Hepatocyte (in vitro differentiated cells): Measurements from ENCODE around the gene CHSY1. TPM values are rescaled to one million over a fixed set of nuclear protein-coding genes. Genes with fewer than 3 reads are reported as not detected.

Experiments
- DNase-seq: peaks from one replicate; pipeline ENCODE4 v3.0.0-alpha.2; 2016; ENCODE audit warnings: low spot score
- H2AFZ ChIP-seq: fragments of 200-600 bp; sonication (generic); 2 replicates; pipeline ENCODE4 v1.6.0; 2016; ENCODE audit warnings: antibody characterized with exemption, mild to moderate bottlenecking
- H3K27ac ChIP-seq: fragments of 200-600 bp; sonication (generic); 2 replicates; pipeline ENCODE4 v1.5.1; 2016; ENCODE audit warnings: mild to moderate bottlenecking
- H3K27me3 ChIP-seq: fragments of 200-600 bp; sonication (generic); 2 replicates; pipeline ENCODE4 v1.6.1; 2016
- H3K36me3 ChIP-seq: fragments of 200-600 bp; sonication (generic); replicated peaks from 2 replicates; pipeline ENCODE4 v1.5.1; 2016; ENCODE audit warnings: low read depth; ENCODE audit not compliant: insufficient read depth
- H3K4me1 ChIP-seq: fragments of 200-600 bp; sonication (generic); 2 replicates; pipeline ENCODE4 v1.5.1; 2016; ENCODE audit warnings: mild to moderate bottlenecking, moderate library complexity; ENCODE audit not compliant: insufficient read depth
- H3K4me2 ChIP-seq: fragments of 200-600 bp; sonication (generic); 2 replicates; pipeline ENCODE4 v1.6.0; 2016
- H3K4me3 ChIP-seq: fragments of 200-600 bp; sonication (generic); 2 replicates; pipeline ENCODE4 v1.5.1; 2016; ENCODE audit warnings: mild to moderate bottlenecking
- H3K79me2 ChIP-seq: fragments of 200-600 bp; sonication (generic); 2 replicates; pipeline ENCODE4 v1.6.0; 2017; ENCODE audit warnings: mild to moderate bottlenecking
- H3K9me2 ChIP-seq: fragments of 200-600 bp; sonication (generic); replicated peaks from 2 replicates; pipeline ENCODE4 v1.6.0; 2017; ENCODE audit warnings: mild to moderate bottlenecking; ENCODE audit not compliant: insufficient read depth
- H3K9me3 ChIP-seq: fragments of 200-600 bp; sonication (generic); 2 replicates; pipeline ENCODE4 v1.5.1; 2016; ENCODE audit warnings: low read depth, mild to moderate bottlenecking
- H4K20me1 ChIP-seq: fragments of 200-600 bp; sonication (generic); 2 replicates; pipeline ENCODE4 v1.6.0; 2016; ENCODE audit warnings: mild to moderate bottlenecking; ENCODE audit not compliant: insufficient read depth, poor library complexity, severe bottlenecking
- EZH2 ChIP-seq: fragments of 200-600 bp; sonication (generic); IDR thresholded peaks from 2 replicates; pipeline ENCODE4 v1.6.1; 2016; ENCODE audit warnings: antibody characterized with exemption, mild to moderate bottlenecking, borderline replicate concordance
- EZH2phosphoT487 ChIP-seq: fragments of 200-600 bp; sonication (generic); IDR thresholded peaks from one replicate; pipeline ENCODE4 v1.6.1; 2018; ENCODE audit warnings: antibody characterized with exemption, mild to moderate bottlenecking, low read depth, moderate library complexity; ENCODE audit not compliant: unreplicated experiment, severe bottlenecking
- WGBS: methylation state at CpG from one replicate; pipeline ENCODE4 v1.1.6; 2016; ENCODE audit warnings: low lambda C conversion rate; ENCODE audit errors: missing lambda C conversion rate; 5-methylcytosine and 5-hydroxymethylcytosine counted together
- polyA plus RNA-seq: library from polyadenylated mRNA; unstranded; fragments of >200 nt; fragmentation: Nextera tagmentation; extraction: Ambion mirVana; gene quantifications from 2 replicates; pipeline ENCODE4 v1.2.1, GENCODE V29; 2016
- total RNA-seq: library from RNA; depleted of rRNA; stranded (reverse); fragments of >200 nt; gene quantifications from 2 replicates; pipeline ENCODE4 v1.2.3, GENCODE V29; 2014
- TF ChIP-seq, protein P1 (sequence below): fragments of 200-600 bp; sonication (generic); IDR thresholded peaks from 2 replicates; pipeline ENCODE4 v1.5.1; 2016; ENCODE audit warnings: antibody characterized with exemption, mild to moderate bottlenecking; ENCODE audit not compliant: poor library complexity

CHSY1 gene
- total and polyA plus RNA-seq, 2 experiments from 2014 or later: 22.5 to 27.8 TPM

DNA sequence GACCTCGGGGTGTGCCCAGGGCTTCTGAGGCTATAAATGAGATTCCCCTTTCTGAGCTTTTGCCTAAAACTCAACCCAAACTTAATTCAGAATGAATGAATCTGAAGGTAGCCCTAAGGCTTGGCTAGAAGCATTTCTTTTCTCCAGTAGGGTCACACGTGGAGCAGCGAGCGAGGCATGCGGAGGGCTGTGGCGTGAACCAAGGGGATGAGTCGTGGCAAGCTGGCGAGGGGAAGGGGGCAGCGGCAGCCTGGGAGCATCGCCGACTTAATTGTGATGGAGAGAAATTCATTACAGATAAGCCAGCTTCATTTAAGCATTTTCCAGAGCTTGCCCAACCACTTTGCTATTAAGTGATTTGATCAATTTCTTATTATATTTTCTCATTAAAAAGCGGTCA is 79.9 kb downstream of the CHSY1 start:
- DNase-seq: no peak
- Histone ChIP-seq H3K9me2 (no peaks in the 10 kb centered on the region), H3K27me3 (no peaks in the 10 kb centered on the region), H3K36me3 (peaks cover 4% of the 10 kb centered on the region), H2AFZ (no peak overlapping the region), H4K20me1 (no peaks in the 10 kb centered on the region), H3K4me1 (peaks cover 10% of the 10 kb centered on the region), H3K27ac (no peak overlapping the region), H3K4me3 (no peak overlapping the region), H3K4me2 (no peak overlapping the region), H3K79me2 (peaks cover 19% of the 10 kb centered on the region), H3K9me3 (no peaks in the 10 kb centered on the region)
- TF ChIP-seq EZH2phosphoT487 (no peak), EZH2 (no peak)
- TF ChIP-seq, protein P1, sequence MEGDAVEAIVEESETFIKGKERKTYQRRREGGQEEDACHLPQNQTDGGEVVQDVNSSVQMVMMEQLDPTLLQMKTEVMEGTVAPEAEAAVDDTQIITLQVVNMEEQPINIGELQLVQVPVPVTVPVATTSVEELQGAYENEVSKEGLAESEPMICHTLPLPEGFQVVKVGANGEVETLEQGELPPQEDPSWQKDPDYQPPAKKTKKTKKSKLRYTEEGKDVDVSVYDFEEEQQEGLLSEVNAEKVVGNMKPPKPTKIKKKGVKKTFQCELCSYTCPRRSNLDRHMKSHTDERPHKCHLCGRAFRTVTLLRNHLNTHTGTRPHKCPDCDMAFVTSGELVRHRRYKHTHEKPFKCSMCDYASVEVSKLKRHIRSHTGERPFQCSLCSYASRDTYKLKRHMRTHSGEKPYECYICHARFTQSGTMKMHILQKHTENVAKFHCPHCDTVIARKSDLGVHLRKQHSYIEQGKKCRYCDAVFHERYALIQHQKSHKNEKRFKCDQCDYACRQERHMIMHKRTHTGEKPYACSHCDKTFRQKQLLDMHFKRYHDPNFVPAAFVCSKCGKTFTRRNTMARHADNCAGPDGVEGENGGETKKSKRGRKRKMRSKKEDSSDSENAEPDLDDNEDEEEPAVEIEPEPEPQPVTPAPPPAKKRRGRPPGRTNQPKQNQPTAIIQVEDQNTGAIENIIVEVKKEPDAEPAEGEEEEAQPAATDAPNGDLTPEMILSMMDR: no peak
- 94% methylated on average over 12 of the region's 12 CpGs for WGBS

DNA sequence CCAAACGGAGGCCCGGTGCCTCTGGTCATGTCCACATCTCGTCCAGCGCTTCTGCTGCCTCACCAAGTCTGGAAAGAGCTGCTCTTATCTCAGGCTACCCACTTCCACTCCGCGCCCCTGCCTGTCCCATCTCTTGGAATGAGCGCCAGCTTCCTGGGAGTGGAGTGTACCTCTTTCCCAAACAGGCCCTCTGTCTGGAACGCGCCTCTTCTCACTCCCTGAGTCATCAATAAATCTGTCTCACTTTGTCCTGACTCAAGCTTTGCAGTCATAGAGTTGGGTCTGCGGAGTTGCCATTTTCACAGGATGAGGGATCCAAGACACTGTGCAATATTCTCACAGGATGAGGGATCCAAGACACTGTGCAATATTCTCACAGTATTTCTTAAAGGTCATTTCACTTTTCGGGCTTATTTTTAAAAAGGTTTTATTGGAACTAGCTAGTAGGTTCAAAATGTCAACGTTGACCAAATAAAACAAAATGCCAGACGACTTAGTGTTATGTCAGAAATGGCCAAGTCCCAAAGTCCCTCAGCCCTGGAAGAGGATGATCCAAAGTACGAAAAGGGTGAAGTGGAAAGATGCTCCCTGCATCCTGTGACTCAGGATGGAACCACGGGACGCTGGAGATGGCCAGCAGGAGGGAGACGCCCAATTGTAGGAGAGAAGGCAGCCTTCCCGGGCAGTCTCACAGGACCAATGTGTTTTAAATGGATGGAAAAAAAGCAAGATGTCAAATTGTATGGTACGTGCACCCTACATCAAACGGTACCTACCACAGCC is 81.1 kb downstream of the CHSY1 start:
- Histone ChIP-seq H3K9me3 (no peaks in the 10 kb centered on the region), H3K36me3 (peaks cover 4% of the 10 kb centered on the region), H3K4me1 (peaks cover 10% of the 10 kb centered on the region), H3K27me3 (no peaks in the 10 kb centered on the region), H3K4me2 (no peak overlapping the region), H2AFZ (no peak overlapping the region), H4K20me1 (no peaks in the 10 kb centered on the region), H3K27ac (no peak overlapping the region), H3K4me3 (no peak overlapping the region), H3K9me2 (no peaks in the 10 kb centered on the region), H3K79me2 (peaks cover 13% of the 10 kb centered on the region)
- no peak for DNase-seq
- TF ChIP-seq, protein P1: no peak
- TF ChIP-seq EZH2 (no peak), EZH2phosphoT487 (no peak)
- WGBS: 92% methylated on average over 20 of the region's 20 CpGs

DNA sequence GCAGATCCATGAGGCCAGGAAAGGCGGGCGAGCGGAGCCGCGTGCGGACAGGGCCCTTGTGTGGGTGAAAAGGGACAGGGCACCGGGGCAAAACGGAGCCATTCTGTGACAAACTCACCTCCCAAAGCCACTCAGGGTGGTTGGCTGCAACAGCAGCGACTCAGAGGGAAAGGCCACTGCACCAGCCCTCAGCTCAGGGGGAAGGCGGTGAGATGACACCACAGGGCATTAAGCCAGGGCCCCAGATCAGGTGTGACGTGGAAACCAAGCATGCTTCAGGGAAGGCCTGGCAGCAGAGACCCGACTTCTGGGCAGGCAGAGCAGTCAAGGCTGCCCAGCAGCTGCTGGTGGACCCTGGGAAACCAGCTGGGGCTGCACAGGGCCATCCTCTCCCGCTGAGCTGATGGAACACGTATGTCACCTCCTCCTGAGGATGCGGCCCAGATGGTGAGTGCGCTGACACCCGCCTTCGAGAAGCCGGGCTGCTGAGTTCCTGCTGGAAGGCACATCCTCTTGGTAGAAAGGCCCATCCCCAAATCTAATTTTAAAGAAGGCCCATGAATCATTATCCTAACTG is 82.3 kb downstream of the CHSY1 start:
- Histone ChIP-seq H3K79me2 (peaks cover 2% of the 10 kb centered on the region), H4K20me1 (no peaks in the 10 kb centered on the region), H2AFZ (no peak overlapping the region), H3K9me3 (no peaks in the 10 kb centered on the region), H3K4me1 (peaks cover 10% of the 10 kb centered on the region), H3K36me3 (no peaks in the 10 kb centered on the region), H3K9me2 (no peaks in the 10 kb centered on the region), H3K4me3 (no peak overlapping the region), H3K4me2 (no peak overlapping the region), H3K27ac (no peak overlapping the region), H3K27me3 (no peaks in the 10 kb centered on the region)
- DNase-seq: no peak
- TF ChIP-seq EZH2: no peak
- TF ChIP-seq, protein P1: no peak
- no peak for TF ChIP-seq EZH2phosphoT487
- WGBS: 91% methylated on average over 19 of the region's 19 CpGs
